Stomach smooth muscle (tissue), 2 donors: ENCODE results near the gene FMN1.

Experiments used
- H3K27ac ChIP-seq: one replicate; pipeline ENCODE4 v1.7.0; 2013; ENCODE audit warnings: mild to moderate bottlenecking, low read length, inconsistent platforms
- H3K27me3 ChIP-seq, 2 donors: one replicate each; pipeline ENCODE4 v1.7.0; 2013; ENCODE audit warnings: low read length in 2 of 2; ENCODE audit not compliant: insufficient read depth in 2 of 2, control insufficient read depth in 1 of 2
- H3K36me3 ChIP-seq, 2 donors: one replicate each; pipeline ENCODE4 v1.7.0; 2013; ENCODE audit warnings: low read length in 2 of 2; ENCODE audit not compliant: control insufficient read depth in 2 of 2, insufficient read depth in 2 of 2
- H3K4me1 ChIP-seq: one replicate; pipeline ENCODE4 v1.7.0; 2013; ENCODE audit warnings: low read length; ENCODE audit not compliant: control insufficient read depth, insufficient read depth
- H3K4me3 ChIP-seq, 2 donors: one replicate each; pipeline ENCODE4 v1.7.0; 2013; ENCODE audit warnings: low read length in 2 of 2
- H3K9ac ChIP-seq, 2 donors: one replicate each; pipeline ENCODE4 v1.7.0; 2013; ENCODE audit warnings: low read length in 2 of 2, mild to moderate bottlenecking in 1 of 2
- H3K9me3 ChIP-seq, 2 donors: one replicate each; pipeline ENCODE4 v1.7.0; 2013; ENCODE audit warnings: low read length in 2 of 2; ENCODE audit not compliant: control insufficient read depth in 2 of 2
- donor health status: healthy.
- donor health status: Pancreatic carcinoma.

FMN1 gene

GRCh38 chr15:33137101-33137500, 57.4 kb downstream of the FMN1 start:
- no peaks in the 10 kb centered on the region for H3K27me3 ChIP-seq
- no peak overlapping the region for H3K4me3 ChIP-seq

DNA sequence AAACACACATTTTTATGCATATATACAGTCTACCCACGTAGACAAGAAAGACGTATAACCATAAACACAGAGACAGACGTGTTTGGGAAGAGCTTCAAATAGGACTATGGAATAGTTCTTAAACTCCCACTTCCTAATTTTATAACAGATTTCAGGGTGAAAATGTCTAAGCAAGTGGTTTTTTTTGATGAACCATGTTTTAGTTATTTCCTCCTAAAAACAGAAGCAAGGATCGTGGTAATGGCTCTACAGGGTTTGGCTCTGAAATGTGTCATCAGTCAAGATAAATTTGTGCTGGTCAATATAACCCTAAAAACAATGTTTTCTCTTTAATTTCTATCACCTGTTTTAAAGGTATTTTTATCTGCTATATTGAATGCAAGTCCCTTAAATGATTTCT, 58.2 kb downstream of the FMN1 start:
- Histone ChIP-seq H3K27ac (no peak overlapping the region), H3K4me3 (no peak overlapping the region), H3K36me3 (no peaks in the 10 kb centered on the region), H3K9me3 (no peaks in the 10 kb centered on the region), H3K27me3 (no peaks in the 10 kb centered on the region), H3K9ac (no peak overlapping the region), H3K4me1 (no peaks in the 10 kb centered on the region)

More at GRCh38 chr15:33137101-33137500, 57.4 kb downstream of the FMN1 start:
- Histone ChIP-seq H3K27ac (no peak overlapping the region), H3K36me3 (no peaks in the 10 kb centered on the region), H3K4me1 (no peaks in the 10 kb centered on the region), H3K9me3 (no peaks in the 10 kb centered on the region), H3K9ac (no peak overlapping the region)

- Histone ChIP-seq H3K27ac (no peak overlapping the region), H3K9me3 (no peaks in the 10 kb centered on the region), H3K4me3 (no peak overlapping the region), H3K27me3 (no peaks in the 10 kb centered on the region), H3K36me3 (no peaks in the 10 kb centered on the region), H3K4me1 (no peaks in the 10 kb centered on the region), H3K9ac (no peak overlapping the region)
Observed at GRCh38 chr15:33135355-33135781, 59.1 kb downstream of the FMN1 start.

GRCh38 chr15:33132722-33133345, 61.7 kb downstream of the FMN1 start:
- H3K27me3 ChIP-seq = no peaks in the 10 kb centered on the region
- H3K9ac ChIP-seq = no peak overlapping the region
- no peak overlapping the region for H3K4me3 ChIP-seq
- H3K9me3 ChIP-seq = no peaks in the 10 kb centered on the region
- H3K36me3 ChIP-seq = no peaks in the 10 kb centered on the region
- no peaks in the 10 kb centered on the region for H3K4me1 ChIP-seq
- H3K27ac ChIP-seq = no peak overlapping the region

DNA sequence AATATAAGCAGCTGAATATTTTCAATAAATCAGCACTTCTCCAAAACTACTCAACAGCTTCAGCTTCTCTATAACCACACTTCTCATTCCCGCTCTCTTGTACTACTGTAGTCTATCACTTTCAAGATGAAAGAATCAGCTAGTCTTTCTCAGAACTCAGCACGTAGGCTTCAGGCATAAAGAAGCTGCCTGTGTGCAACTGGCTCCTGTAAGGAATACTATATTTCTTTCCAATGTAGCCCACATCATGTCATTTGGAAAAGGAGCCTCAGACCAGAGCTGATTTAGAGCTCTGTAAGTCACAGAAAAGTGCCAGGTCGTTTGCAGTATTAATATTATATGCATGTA, 62.3 kb downstream of the FMN1 start:
- H3K4me3 ChIP-seq = no peak overlapping the region
- H3K4me1 ChIP-seq = no peaks in the 10 kb centered on the region
- H3K9me3 ChIP-seq = no peaks in the 10 kb centered on the region
- no peaks in the 10 kb centered on the region for H3K27me3 ChIP-seq
- H3K9ac ChIP-seq = no peak overlapping the region
- H3K27ac ChIP-seq = no peak overlapping the region
- H3K36me3 ChIP-seq = no peaks in the 10 kb centered on the region

DNA sequence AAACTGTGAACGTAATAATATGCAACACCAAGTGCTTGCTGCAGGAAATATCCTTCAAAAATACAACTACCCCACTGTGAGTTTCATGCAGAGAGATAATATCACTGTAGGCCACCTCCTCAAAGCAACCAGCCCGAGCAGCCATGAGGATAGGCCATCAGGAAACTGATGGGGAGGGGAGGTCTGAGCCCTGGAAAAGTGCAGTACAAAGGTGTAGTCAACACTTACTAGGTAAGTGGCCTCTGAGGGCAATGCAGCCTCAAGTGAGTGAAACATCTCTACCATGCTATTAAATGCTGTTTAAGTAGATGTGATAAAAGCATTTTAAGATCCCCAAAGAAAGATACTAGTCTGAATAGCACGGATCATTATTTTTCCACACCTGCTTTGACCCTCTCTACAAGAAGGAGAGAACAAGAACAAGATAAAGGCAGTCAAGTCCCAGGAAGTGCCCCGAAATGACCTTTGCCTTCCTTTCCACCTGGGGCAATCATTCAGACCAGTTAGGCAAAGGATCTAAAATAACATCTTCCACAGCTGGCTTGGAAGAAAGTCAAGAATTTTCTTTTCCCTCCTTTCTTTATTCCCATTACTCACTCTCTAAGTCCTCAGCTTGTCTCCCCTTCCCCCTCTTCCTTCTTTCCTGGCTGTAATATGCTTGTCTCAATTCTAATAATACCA, 62.8 kb downstream of the FMN1 start:
- H3K4me1 ChIP-seq = peaks cover 2% of the 10 kb centered on the region
- H3K36me3 ChIP-seq = no peaks in the 10 kb centered on the region
- H3K4me3 ChIP-seq = no peak overlapping the region
- no peak overlapping the region for H3K9ac ChIP-seq
- H3K9me3 ChIP-seq = no peaks in the 10 kb centered on the region
- H3K27me3 ChIP-seq = no peaks in the 10 kb centered on the region
- no peak overlapping the region for H3K27ac ChIP-seq

DNA sequence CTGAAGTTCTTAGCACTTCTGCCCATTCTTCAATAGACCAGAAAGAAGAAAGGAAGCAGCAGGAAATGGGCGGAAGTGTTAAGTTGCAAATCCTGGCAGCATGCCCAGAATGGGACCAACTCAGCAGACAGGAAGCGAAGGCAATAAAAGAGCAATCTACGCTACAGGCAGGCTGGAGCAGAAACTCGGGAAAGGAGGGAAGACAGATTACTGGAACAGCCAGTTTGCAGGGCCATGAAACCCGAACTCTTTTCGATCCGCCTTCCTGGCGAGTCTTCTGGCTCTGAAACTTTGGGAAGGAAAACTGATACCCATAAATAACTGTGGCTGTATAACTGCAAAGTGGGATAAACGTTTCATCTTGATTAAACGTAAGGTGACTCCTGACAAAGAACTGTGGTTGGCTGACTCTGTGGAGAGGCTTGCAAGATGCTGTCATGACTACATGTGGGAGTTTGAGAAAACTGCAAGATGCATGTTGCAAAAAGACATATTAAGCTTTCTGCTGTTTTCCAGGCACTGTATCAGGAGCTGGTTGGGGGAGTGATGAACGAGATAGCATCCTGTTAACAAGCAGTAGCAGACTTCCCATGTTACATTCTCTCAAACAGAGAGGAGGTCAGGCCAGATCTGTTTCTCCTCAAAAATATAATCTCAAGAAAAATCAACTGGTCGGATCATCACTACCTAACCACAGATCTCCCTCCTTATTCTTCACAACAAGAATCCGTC, 67.8 kb downstream of the FMN1 start:
- peaks cover 4% of the 10 kb centered on the region for H3K4me1 ChIP-seq
- H3K4me3 ChIP-seq = peak overlapping the region in 1 of 2 donors; percentile 40
- no peaks in the 10 kb centered on the region for H3K9me3 ChIP-seq
- no peak overlapping the region for H3K9ac ChIP-seq
- H3K27me3 ChIP-seq = no peaks in the 10 kb centered on the region
- no peak overlapping the region for H3K27ac ChIP-seq
- H3K36me3 ChIP-seq = no peaks in the 10 kb centered on the region

GRCh38 chr15:33125894-33126537, 68.5 kb downstream of the FMN1 start:
- H3K4me3 ChIP-seq = no peak overlapping the region
- no peaks in the 10 kb centered on the region for H3K36me3 ChIP-seq
- H3K9ac ChIP-seq = no peak overlapping the region
- no peaks in the 10 kb centered on the region for H3K27me3 ChIP-seq
- peaks cover 4% of the 10 kb centered on the region for H3K4me1 ChIP-seq
- no peak overlapping the region for H3K27ac ChIP-seq
- H3K9me3 ChIP-seq = no peaks in the 10 kb centered on the region

- no peaks in the 10 kb centered on the region for H3K9me3 ChIP-seq
- H3K9ac ChIP-seq = no peak overlapping the region
- H3K27me3 ChIP-seq = no peaks in the 10 kb centered on the region
- peaks cover 4% of the 10 kb centered on the region for H3K4me1 ChIP-seq
- H3K4me3 ChIP-seq = no peak overlapping the region
- H3K27ac ChIP-seq = no peak overlapping the region
- no peaks in the 10 kb centered on the region for H3K36me3 ChIP-seq
Observed at GRCh38 chr15:33124811-33125210, 69.7 kb downstream of the FMN1 start.

GRCh38 chr15:33124279-33124678, 70.2 kb downstream of the FMN1 start:
- Histone ChIP-seq H3K9ac (no peak overlapping the region), H3K9me3 (no peaks in the 10 kb centered on the region), H3K4me1 (peaks cover 4% of the 10 kb centered on the region), H3K4me3 (no peak overlapping the region), H3K36me3 (no peaks in the 10 kb centered on the region), H3K27ac (no peak overlapping the region), H3K27me3 (no peaks in the 10 kb centered on the region)
